B cell (primary cell): ENCODE measurements around the gene CHMP2B. TPM values are rescaled to one million over a fixed set of nuclear protein-coding genes. Genes with fewer than 3 reads are reported as not detected.

Experiments
- ATAC-seq: fragments of 200-7000 bp; cut with Tn5 transposase; one replicate; pipeline ENCODE4 v1.10.0; 2021; ENCODE audit warnings: low read depth, mild to moderate bottlenecking, moderate number of reproducible peaks, moderate library complexity
- CTCF ChIA-PET: fragments of 350-600 bp; sonication (Branson Sonifier 250); formaldehyde crosslinking; loops from one replicate; lab custom pipeline; 2021; ENCODE audit warnings: antibody characterized with exemption, inconsistent platforms; lab: Charles Lee
- POLR2A ChIA-PET: fragments of 350-600 bp; sonication (Branson Sonifier 250); formaldehyde crosslinking; loops from one replicate; lab custom pipeline; 2021; ENCODE audit warnings: antibody characterized with exemption; lab: Charles Lee
- DNase-seq: peaks from one replicate; pipeline ENCODE4 v3.0.0; 2013
- H2AFZ ChIP-seq: 2 replicates; pipeline ENCODE4 v1.6.1; 2012; ENCODE audit warnings: mild to moderate bottlenecking, low read depth, low read length; ENCODE audit not compliant: insufficient read depth, poor library complexity, severe bottlenecking
- H3K27ac ChIP-seq, 2 donors: 1 replicate in 1 of 2; 2 replicates in 1 of 2; pipeline ENCODE4 v1.5.1; 2012 to 2013; ENCODE audit warnings: low read length in 2 of 2, mild to moderate bottlenecking in 2 of 2, moderate library complexity in 1 of 2
- H3K27me3 ChIP-seq, 4 experiments: fragments of 200-600 bp in 1 of 4; sonication (generic) in 1 of 4; replicated peaks in 1 of 4; 1 replicate in 2 of 4; 2 replicates in 2 of 4; pipeline versions ENCODE4 v1.6.1 to v1.7.0; 2013 to 2016; ENCODE audit warnings: low read length in 3 of 4, mild to moderate bottlenecking in 2 of 4, mixed read lengths in 1 of 4, moderate library complexity in 1 of 4; ENCODE audit not compliant: insufficient read depth in 4 of 4, control insufficient read depth in 3 of 4; ENCODE audit errors: control extremely low read depth in 1 of 4
- H3K36me3 ChIP-seq, 2 experiments: replicated peaks in 1 of 2; 1 replicate in 1 of 2; 2 replicates in 1 of 2; pipeline versions ENCODE4 v1.6.1 to v1.7.1; 2013; ENCODE audit warnings: low read length in 1 of 2; ENCODE audit not compliant: insufficient read depth in 2 of 2, control insufficient read depth in 1 of 2; ENCODE audit errors: control extremely low read depth in 1 of 2, extremely low read depth in 1 of 2
- H3K4me1 ChIP-seq, 2 donors: fragments of 200-600 bp in 1 of 2; sonication (generic) in 1 of 2; 1 replicate in 1 of 2; 2 replicates in 1 of 2; pipeline versions ENCODE4 v1.5.1 to v1.6.1; 2013 to 2017; ENCODE audit warnings: low read length in 2 of 2; ENCODE audit not compliant: control insufficient read depth in 2 of 2, insufficient read depth in 2 of 2
- H3K4me2 ChIP-seq: replicated peaks from 2 replicates; pipeline ENCODE3; 2012; ENCODE audit warnings: mild to moderate bottlenecking, low read depth, low read length; ENCODE audit not compliant: poor library complexity, severe bottlenecking
- H3K4me3 ChIP-seq, 5 experiments: fragments of 200-600 bp in 1 of 5; sonication (generic) in 1 of 5; 1 replicate in 3 of 5; 2 replicates in 2 of 5; pipeline versions ENCODE4 v1.5.1 to v1.7.0; 2011 to 2016; ENCODE audit warnings: low read length in 4 of 5, mild to moderate bottlenecking in 4 of 5, low read depth in 2 of 5, control low read depth in 1 of 5, moderate library complexity in 1 of 5; ENCODE audit not compliant: insufficient read depth in 1 of 5; ENCODE audit errors: control extremely low read depth in 1 of 5, extremely low read depth in 1 of 5
- H3K79me2 ChIP-seq: fragments of 200-600 bp; sonication (generic); one replicate; pipeline ENCODE4 v1.6.0; 2016; ENCODE audit warnings: low read length; ENCODE audit not compliant: control insufficient read depth, insufficient read depth
- H3K9ac ChIP-seq: fragments of 200-600 bp; sonication (generic); 2 replicates; pipeline ENCODE4 v1.6.1; 2017; ENCODE audit warnings: mild to moderate bottlenecking, low read length, moderate library complexity
- H3K9me3 ChIP-seq, 3 donors: one replicate each; pipeline versions ENCODE4 v1.6.1 to v1.7.1; 2013; ENCODE audit warnings: low read length in 2 of 3; ENCODE audit not compliant: control insufficient read depth in 2 of 3, insufficient read depth in 1 of 3; ENCODE audit errors: control extremely low read depth in 1 of 3
- H4K20me1 ChIP-seq: 2 replicates; pipeline ENCODE4 v1.6.0; 2012; ENCODE audit warnings: mild to moderate bottlenecking, low read length; ENCODE audit not compliant: insufficient read depth, control insufficient read depth, poor library complexity, severe bottlenecking
- H3K27ac Mint-ChIP-seq: one replicate; pipeline ENCODE4 v1.8.0; 2021; ENCODE audit warnings: mixed read lengths
- H3K27me3 Mint-ChIP-seq: one replicate; pipeline ENCODE4 v1.8.0; 2021; ENCODE audit warnings: mixed read lengths
- H3K4me1 Mint-ChIP-seq: one replicate; pipeline ENCODE4 v1.8.0; 2021; ENCODE audit warnings: mixed read lengths
- H3K4me3 Mint-ChIP-seq: one replicate; pipeline ENCODE4 v1.8.0; 2021; ENCODE audit warnings: mixed read lengths
- H3K9me3 Mint-ChIP-seq: one replicate; pipeline ENCODE4 v1.8.0; 2022; ENCODE audit warnings: mixed read lengths; ENCODE audit not compliant: insufficient read depth
- CTCF ChIP-seq: fragments of 200-600 bp; IDR thresholded peaks from one replicate; pipeline ENCODE4 v1.8.0; 2022; ENCODE audit warnings: antibody characterized with exemption, mild to moderate bottlenecking
- EZH2 ChIP-seq: IDR thresholded peaks from 2 replicates; pipeline ENCODE4 v1.6.1; 2012; ENCODE audit warnings: borderline replicate concordance, low read depth, mild to moderate bottlenecking, moderate library complexity, low read length; ENCODE audit not compliant: insufficient read depth, poor library complexity, severe bottlenecking
- WGBS: methylation state at CpG from one replicate; pipeline ENCODE4 v1.1.5; 2013; ENCODE audit warnings: missing lambda C conversion rate; ENCODE audit not compliant: insufficient coverage; 5-methylcytosine and 5-hydroxymethylcytosine counted together
- intact Hi-C: fragments of 100-400 bp; cut with micrococcal nuclease; formaldehyde crosslinking; loops from one replicate; pipeline ENCODE4 v1.10.0; 2022
- polyA plus RNA-seq: library from polyadenylated mRNA; depleted of rRNA; stranded (reverse); fragments of >200 nt; gene quantifications from 2 replicates; pipeline ENCODE4 v1.2.3, GENCODE V29; 2012
- total RNA-seq, 2 donors: library from RNA; stranded (reverse); fragments of 120-200 nt in 1 of 2; gene quantifications; 1 replicate in 1 of 2; 2 replicates in 1 of 2; pipeline versions ENCODE4 v1.2.3 to v1.2.4, GENCODE V29; 2013 to 2022

The CHMP2B gene
- total and polyA plus RNA-seq, 2 donors (not counting 1 experiment from before 2014, with no cell fraction given): 18.4 to 25.0 TPM

DNA sequence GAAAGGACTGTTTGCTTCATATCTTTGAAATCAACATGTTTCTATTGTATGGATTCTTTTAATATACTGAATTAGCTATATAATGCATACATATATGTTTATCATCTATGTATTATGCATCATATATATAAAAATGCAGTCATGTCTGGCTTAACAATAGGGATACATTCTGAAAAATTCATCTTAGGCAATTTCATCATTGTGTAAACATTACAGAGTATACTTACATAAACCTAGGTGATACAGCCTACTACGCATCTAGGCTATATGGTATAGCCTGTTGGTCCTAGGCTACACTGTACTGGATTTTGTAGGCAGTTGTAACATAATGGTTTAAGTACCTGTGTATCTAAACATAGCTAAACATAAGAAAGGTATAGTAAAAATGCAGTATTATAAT is 21.7 kb downstream of the CHMP2B start:
- CTCF ChIA-PET: no interaction called here
- Histone ChIP-seq H3K4me2 (no peak overlapping the region), H3K79me2 (no peaks in the 10 kb centered on the region), H3K4me1 (no peaks in the 10 kb centered on the region), H3K36me3 (peaks cover 9 to 24% of the 10 kb centered on the region in 2 experiments), H3K27me3 (no peaks in the 10 kb centered on the region), H3K9me3 (no peaks in the 10 kb centered on the region), H3K4me3 (no peak overlapping the region), H3K27ac (no peak overlapping the region), H4K20me1 (peaks cover 11% of the 10 kb centered on the region), H2AFZ (no peak overlapping the region), H3K9ac (no peak overlapping the region)
- TF ChIP-seq CTCF: no peak
- no peak for TF ChIP-seq EZH2
- intact Hi-C loops: no loop called here
- no peaks in the 10 kb centered on the region for H3K9me3 Mint-ChIP-seq
- H3K4me1 Mint-ChIP-seq: no peaks in the 10 kb centered on the region
- POLR2A ChIA-PET: no interaction called here
- H3K27ac Mint-ChIP-seq: no peak overlapping the region
- no peak for DNase-seq
- WGBS: no CpG with 5 or more reads among the region's 1 CpG
- no peaks in the 10 kb centered on the region for H3K27me3 Mint-ChIP-seq
- no peak for ATAC-seq
- H3K4me3 Mint-ChIP-seq: no peak overlapping the region

- H3K4me3 ChIP-seq: no peak overlapping the region
- H3K9ac ChIP-seq: no peak overlapping the region
- no peaks in the 10 kb centered on the region for H3K4me1 ChIP-seq
- H3K27ac ChIP-seq: no peak overlapping the region
- ATAC-seq (no peak), DNase-seq (no peak)
- TF ChIP-seq CTCF (no peak), EZH2 (no peak)
- ChIA-PET CTCF (interaction anchor here (1.8 kb wide), 1 partner anchor 11 kb away, joined by 6 read pairs; no protein-coding TSS in a partner anchor), POLR2A (no interaction called here)
- no peak overlapping the region for H2AFZ ChIP-seq
- H3K4me3 Mint-ChIP-seq: no peak overlapping the region
- H3K9me3 Mint-ChIP-seq: no peaks in the 10 kb centered on the region
- no peaks in the 10 kb centered on the region for H3K27me3 Mint-ChIP-seq
- intact Hi-C loops: no loop called here
- H3K4me1 Mint-ChIP-seq: no peaks in the 10 kb centered on the region
- peaks cover 6% of the 10 kb centered on the region for H4K20me1 ChIP-seq
- WGBS: no CpG with 5 or more reads among the region's 1 CpG
- no peaks in the 10 kb centered on the region for H3K27me3 ChIP-seq
- H3K36me3 ChIP-seq: peaks cover 9 to 26% of the 10 kb centered on the region in 2 experiments
- H3K4me2 ChIP-seq: no peak overlapping the region
- no peaks in the 10 kb centered on the region for H3K79me2 ChIP-seq
- H3K27ac Mint-ChIP-seq: no peak overlapping the region
- H3K9me3 ChIP-seq: no peaks in the 10 kb centered on the region
Measured at GRCh38 chr3:87250009-87250408, 22.9 kb downstream of the CHMP2B start.
